HG03558 (cell line): ENCODE measurements around the gene TSPAN14.
"Not testable (repeated sequence)": the region's sequence is repeated elsewhere in the genome, so short reads cannot be mapped to it uniquely, and the experiment has no call there.

Experiments used
- ATAC-seq: cut with Tn5 transposase; IDR thresholded peaks from one replicate; pipeline ENCODE4 v1.9.1; 2021; ENCODE audit warnings: moderate number of reproducible peaks; ENCODE audit not compliant: unreplicated experiment; ENCODE audit errors: extremely low read depth

TSPAN14 gene, protein sequence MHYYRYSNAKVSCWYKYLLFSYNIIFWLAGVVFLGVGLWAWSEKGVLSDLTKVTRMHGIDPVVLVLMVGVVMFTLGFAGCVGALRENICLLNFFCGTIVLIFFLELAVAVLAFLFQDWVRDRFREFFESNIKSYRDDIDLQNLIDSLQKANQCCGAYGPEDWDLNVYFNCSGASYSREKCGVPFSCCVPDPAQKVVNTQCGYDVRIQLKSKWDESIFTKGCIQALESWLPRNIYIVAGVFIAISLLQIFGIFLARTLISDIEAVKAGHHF

DNA sequence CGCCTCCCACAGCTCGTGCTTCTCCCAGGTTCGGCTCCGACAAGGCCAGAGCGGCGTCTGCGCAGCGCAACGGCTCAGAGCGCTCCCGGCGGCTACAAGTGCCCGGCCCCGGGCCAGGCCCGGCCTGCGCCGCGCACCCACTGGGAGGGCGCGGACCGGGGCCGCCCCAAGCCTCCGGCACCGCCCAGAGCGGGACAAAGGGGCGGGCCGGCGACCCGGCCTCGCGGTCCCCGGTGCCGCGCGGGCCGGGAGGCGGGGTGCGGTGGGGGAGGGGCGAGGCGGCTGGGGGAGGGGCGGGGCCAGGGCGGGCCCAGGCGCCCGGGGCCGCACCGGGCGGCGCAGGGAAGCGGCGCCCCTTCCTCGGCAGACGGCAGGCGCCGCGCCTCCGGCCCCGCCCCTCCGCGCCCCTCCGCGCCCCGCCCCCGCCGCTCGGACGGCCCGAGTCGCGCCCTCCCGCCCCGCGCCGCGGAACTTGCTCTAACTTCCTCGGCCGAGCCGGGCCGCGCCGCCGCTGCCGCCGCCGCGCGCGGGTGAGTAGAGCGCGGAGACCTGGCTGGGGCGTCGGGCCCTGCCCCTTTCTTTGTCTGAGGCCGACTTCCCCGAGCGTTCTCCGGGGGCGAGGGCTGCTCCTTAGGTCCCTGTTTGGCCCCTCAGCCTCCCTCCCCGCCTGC is at the start of gene TSPAN14:
TSPAN14 (plus strand) TSS at position 469 of the 671 bp plus-strand sequence. CDS start 34,924 bp downstream, outside the sequence.
- peak; percentile 47 for ATAC-seq

DNA sequence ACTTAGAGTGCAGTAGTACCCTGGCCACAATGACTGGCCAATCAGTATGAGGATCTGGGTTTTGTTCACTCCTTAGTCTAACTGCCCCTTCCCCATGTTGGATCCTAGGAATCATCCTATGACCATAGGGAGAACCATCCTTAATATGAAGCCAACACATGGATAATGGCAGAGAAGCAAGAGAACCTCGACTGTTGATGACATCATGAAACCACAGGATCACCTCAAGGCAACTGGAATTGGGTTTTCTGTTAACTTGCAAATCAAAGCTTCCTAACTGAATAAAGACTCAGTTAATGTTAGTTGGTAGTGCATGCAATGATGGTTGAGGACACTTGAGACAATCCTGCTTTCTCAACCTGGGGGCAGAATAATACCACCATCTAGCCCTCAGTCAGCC is 49.1 kb upstream of the TSPAN14 start:
- no peak for ATAC-seq

DNA sequence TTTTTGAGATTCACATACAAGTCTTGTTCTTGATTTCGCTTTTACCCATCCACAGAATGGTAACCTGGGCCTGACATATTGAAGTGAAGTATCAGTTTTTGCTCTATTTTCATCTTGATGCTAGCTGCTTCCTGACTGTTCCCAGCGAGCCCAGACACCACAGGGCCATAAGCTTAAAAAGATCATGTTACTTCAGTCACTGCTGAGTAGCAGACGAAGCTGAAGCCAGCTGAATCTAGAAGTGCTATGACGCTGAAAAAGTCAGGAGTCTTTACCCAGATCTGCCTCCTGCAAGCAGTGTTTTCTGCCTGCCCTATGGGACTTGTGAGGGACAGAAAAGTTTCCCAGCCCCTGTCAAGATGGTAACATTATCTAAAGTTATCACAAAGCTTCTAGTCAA is 48.5 kb upstream of the TSPAN14 start:
- no peak for ATAC-seq

DNA sequence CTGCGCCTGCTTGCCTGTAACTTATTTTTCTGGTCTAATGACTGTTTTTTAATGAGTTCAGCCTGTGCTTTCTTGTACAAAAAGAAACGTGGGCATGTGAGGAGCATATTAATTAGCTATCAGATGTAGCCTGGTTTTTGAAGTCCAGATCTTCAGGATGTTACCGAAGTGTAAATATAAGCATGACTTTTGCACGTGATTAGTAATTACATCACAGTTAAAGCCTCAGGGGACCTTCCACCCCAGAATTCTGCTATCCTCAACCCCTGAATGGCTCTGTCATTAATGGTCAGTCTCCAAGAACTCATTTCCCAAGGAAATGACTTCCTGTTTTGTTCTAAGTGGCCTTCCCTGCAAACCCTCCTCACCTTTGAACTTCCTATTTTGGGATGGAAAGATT is 47.9 kb upstream of the TSPAN14 start:
- ATAC-seq, result no peak

DNA sequence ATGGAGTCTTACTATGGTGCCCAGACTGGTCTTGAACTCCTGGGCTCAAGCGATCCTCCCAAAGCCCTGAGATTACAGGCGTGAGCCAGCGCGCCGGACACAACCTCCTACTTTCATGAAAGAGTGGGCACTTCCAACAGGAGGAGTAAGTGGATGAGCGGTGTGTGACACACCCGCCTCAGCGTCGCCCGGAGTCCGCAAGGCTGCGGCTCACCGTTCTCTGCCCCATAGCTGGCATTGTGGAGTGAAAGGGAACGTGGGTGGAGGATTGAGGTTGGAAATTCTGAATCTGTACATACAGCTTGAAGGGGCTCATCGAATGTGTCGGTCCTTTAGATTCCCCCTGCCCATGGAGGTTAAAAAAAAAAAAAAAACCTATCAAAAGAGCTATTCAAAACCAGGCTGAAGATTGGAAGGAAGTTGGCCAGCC is 46.3 kb upstream of the TSPAN14 start:
- peak; percentile 18 for ATAC-seq

DNA sequence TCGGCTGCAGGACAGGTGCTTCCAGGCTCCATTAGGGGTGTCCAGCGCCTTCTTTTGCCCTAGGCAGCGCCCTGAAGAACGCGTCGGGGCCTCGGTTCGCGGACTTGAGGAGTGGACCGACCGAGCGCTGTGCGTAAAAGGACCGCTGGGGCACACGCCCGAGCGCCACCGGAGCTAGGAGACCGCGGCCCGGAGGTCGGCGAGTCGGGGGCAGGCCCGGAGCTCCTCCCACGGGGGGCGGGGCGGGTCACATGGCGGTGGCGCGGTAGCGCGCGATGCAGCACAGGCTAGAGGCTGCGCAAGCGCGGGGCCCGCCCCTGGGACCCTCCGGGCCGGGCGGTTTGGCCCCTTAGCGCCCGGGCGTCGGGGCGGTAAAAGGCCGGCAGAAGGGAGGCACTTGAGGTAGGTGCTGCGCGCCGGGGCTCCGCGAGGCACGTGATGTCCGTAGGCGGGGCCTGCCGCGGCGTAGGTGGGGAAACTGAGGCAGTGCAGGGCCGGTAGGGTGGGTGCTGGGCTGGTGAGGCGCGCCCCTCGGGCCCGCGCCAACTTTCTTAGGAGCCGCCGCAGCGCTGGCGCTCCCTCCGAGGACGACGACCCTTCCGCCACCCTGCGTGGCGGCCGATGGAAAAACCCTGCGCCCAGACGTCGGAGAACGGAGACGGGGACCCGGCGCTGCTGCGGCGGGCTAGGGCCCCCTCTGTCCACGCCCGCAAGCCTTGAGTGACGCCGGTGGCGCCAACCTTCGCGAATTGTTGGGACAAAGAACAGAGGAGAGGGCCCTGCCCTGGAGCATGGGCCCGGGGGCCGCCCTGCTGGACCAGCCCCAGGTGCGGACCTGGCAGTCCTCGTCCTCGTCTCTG is 45.6 kb upstream of the TSPAN14 start, which contains the start of gene PRXL2A:
PRXL2A (plus strand) TSS at position 310 of the 860 bp plus-strand sequence. CDS start 11,917 bp downstream, outside the sequence.
- peak; percentile 87 for ATAC-seq

DNA sequence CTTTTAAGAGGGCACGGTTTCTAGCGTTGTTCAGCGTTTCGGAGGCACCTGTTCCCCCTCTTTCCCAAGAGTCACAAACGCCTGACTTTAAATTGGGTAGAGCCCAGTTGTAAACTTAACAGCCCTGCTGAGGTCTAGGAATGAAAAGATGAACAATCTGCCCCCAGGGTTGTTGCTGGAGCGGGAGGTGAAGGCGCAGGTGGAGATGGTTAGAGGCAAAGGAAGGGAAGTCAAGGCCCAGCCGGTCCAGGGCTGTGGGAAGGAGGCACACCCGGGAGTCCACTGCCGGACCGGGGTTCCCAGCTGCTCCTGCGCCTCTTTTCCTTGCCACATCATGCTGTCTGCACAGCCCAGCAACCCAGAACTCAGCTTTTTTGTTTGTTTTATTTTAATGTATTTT is 45.0 kb upstream of the TSPAN14 start:
- no peak for ATAC-seq

DNA sequence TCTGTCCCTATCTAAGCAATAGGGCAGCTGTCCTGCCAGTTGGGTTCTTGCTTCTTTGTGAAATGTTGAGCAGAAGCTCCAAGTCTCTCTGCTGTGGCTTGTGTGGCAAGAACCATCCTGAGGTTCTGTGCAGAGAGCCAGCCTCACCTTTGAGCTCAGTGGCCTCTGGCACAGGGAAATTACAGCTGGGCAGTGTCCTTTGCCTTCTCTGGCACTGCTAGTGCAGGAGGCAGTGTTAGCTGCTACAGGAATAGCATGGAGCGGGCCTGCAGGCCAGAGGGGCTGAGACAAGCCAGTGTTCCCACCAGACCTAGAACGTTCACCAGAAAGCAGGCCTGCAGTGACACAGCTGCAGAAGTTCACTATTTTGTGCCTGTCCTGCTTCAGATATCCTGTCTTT is 44.0 kb upstream of the TSPAN14 start:
- ATAC-seq, result no peak

DNA sequence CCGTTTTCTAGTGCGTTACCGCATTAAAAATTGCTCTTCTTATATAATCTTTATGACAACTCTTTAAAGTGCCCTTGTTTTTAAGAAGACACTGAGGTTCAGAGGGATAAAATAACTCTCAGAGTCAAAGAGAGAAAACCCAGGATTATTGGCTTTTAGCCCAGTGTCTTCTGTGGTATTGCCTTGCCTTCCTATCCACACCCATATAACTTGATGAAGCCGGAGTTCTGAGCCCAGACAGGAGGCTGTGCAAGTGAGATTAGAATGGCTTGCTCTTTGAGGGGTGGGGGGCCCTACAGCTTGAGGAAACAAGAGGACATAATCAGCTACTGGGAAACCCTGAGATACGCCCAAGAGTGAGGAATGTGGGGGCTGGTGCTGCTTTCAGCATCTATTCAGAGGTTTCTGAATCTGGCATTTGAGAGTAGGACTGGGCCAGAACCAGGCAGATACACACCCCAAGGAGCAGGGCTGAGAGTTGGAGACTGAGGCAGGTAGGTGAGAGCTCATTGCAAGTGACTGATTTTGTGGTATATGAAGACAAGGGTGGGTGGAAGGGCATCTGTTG is 43.4 kb upstream of the TSPAN14 start:
- no peak for ATAC-seq

DNA sequence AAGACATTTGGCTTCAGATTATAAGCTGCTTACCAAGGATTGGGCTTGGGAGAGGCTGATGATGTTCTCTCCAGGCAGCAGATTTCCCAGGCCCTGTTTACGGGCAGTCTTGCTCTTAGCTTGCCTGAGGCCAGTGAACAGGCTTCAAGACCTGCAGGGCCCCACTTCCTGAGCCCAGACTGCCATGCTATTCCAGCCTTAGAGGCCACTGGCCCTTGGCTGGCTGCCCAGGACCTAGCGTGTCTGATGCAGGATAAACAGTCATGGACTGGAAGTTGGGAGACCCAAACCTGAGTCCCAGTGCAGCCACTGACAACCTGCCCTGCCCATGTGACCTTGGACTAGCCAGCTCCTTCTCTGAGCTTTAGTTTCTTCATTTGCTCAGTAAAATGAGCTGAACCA is 42.8 kb upstream of the TSPAN14 start:
- no peak for ATAC-seq

DNA sequence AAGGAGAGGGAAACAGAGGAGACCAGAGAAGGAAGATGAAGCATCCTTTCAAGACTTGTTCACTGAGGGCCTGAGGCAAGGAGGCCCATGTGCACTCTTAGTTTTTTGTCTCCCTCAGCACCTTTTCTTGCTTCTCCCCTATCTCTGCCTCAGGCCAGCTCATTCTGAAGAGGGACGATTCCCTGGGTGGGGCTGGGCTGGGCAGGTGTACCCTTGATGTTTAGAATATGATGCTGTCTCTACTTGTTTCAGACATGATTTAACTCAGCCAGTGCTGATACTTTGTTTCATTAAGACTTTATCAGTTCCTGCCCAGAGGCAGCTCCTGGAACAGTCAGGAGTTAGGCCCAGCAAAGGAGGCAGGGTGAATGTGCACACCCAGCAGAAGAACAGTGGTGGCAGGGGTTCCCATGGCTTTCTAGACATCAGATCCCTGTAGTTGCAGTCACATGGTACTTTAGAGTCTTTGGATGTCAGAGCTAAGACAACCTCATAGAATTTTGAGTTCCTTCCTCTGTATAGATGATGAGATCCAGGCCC is 42.4 kb upstream of the TSPAN14 start:
- no peak for ATAC-seq

DNA sequence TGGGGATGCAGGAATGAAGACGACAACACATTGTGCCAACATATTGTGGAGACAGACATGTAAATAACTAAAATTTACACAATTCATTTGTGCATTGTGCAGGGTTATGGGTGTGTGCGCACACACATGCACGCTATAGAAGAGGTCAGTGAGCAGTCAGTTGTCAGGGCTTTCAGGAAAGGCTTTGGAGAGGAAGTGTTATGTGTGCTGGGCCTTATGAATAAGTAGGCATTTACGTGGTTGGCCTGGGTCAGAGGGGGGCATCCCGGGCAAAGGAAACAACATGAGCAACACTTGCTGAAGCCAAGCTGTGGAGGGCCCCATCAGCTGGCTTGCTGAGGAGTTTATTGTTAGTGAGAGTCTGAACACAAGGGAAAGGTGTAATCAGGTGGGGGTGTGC is 41.6 kb upstream of the TSPAN14 start:
- no peak for ATAC-seq

DNA sequence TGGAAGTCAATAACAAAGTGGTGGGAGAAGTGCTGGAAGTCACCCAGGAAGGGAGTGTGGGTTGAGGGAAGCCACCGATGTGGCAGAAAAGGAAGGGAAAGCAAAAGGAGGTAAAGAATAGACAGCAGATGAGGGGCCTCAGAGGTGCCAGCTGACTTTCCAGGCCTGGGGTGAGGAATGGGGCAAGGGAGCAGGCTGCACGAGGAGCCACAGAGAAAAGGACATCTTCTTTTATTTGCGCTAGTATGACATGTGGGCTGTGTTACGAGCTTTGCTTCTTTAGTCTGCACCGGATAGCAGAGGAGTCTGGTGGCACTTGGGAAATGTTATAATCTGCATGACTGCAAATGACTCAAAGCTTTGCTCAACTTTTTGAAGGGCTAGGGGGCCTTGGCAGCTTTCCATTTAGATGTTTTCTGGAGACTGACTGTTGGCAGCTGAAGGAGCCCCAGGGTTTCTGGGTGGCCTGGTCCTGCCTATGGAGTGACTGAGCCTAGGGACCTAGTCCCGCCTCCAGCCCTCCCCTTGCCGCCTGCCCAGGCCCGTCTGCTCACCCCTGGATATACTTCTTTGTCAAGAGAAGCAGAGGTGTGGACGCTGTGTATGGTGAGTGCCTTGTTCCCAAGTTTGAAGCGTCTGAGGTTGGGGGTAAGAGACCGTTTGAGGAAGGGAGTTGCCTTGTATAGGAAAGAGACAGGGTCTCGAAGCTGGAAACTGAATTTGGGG is 40.7 kb upstream of the TSPAN14 start:
- no peak for ATAC-seq

DNA sequence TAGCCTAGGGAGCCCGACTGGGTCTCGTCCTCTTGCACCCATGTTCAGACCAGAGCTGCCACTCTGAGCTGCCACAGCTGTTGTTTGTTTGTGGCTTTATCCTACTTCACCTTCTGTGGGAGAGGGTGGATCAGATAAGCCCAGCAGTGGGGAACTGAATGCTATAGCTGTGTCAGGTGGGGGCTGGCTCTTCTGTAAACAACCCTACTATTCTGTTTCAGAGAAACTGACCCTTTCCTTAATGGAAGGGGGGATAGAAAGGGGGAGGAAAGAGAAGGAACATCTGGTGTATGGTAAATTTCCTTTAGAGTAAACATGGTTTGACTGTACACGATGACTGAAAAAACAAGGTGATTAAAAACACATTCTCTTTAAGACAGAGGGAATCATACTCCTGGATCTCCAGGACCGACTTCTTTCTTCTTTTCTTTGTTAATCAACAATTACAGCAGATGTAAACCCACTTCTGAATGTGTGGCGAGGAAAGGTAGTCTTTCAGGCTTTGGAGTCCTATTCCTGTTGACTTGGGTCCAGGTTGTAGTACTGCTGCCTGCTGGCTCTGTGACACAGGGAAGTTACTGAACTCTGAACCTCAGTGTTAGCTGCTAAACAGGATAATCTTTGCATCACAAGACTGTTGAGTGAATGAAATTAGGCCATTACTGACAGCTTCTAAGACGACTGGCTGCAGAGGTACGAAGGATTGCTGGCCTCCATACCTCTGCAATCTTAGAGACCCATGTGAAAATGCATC is 39.8 kb upstream of the TSPAN14 start:
- no peak for ATAC-seq

DNA sequence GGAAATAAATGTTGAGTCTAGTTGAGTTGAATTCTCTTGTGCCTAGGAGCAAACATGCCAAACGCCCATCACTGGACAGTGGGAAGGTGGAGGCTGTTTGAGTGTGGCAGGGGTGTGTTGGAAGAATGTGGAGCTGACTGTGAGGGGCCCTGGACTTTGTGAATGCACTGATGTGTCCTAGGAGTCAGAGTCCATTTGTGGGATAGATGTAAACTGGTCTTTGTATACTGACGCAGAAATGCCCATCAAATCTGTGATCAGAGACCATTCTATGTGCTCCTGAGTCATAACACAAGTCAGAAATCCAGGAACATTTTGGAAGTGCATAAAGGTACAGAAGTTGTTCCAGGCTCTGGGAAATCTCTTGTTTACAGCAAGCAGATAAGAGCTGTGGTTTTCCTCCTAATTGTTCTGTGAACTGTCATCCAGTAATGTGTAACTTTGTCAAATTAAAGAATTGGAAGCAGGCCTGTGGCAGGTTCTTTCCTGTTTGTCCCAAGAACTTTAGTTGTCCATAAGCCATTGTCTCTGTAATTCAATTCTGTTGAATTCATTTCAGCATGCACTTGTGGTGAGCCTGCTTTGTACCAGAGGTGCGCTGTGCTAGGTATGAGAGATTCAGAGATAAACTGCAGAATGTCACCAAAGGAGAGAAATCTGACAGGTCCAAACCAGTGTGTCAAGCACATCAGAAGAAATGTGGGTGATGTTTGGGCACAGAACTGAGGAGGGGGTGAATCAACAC is 38.2 kb upstream of the TSPAN14 start:
- no peak for ATAC-seq

DNA sequence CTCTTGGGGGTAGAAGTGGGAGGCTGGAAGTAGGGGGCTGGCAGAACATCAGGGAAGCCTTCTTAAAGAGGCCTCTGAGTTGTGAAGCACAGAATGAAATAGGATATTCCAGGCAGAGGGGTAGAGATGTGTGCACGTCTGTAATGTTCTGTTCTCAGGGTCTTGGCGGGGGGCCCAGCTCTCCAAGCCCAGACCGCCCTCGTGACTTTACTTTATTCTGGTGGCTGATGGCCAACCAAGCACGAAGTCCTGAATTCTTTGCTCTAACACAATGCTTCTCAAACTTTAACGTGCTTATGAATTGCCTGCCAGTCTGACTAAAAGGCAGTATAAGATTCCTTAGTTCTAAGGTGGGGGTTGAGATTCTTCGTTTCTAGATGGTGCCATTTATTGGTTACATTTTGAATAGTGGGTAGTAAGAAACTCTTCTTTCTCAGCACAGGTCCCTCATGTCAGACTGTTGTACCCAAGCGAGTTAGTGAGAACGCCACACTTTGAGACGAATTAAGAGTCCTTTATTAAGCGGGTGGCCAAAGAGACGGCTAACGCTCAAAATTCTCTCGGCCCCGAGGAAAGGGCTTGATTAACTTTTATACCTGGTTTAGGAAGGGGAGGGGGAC is 37.5 kb upstream of the TSPAN14 start:
- no peak for ATAC-seq

DNA sequence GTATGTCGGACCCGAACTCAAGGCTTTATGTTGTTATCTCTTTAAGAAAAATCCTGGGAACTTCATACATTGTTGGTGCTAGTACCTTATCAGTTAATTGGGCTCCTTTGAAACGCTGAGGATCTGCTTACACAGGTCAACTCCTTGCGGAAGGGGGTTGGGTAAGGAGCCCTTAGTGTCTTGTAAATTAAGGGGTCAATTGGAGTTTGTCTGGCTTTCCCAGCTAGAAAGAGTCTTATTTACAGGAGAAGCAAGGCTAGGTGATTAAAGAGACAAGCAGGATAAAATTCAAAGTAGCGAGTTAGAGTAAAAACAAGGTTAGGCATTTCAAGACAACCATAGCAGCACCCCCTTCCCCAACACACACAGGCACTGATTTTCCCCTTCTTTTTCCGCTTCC is 36.9 kb upstream of the TSPAN14 start:
- ATAC-seq, result not testable (repeated sequence)
